Measurements from ENCODE around the gene SPDEF.

- no peak for TF ChIP-seq CTCF (optimal IDR thresholded peaks at IDR 0.05 in 1 of 3, IDR thresholded peaks at IDR 0.05 in 1 of 3, conservative IDR thresholded peaks at IDR 0.05 in 1 of 3; ENCODE audit: extremely low read depth in 1 of 3, insufficient read depth in 2 of 3, low read length in 3 of 3)
- no peak for TF ChIP-seq EZH2 (IDR thresholded peaks at IDR 0.05; ENCODE audit: low read length)
Measured at GRCh38 chr6:34524971-34525370, 31.2 kb downstream of the SPDEF start.
